Stimulated activated naive CD4-positive, alpha-beta T cell (primary cell): Measurements from ENCODE around the gene CLEC16A.
A peak's percentile ranks its signal among the peaks of the same experiment; 100 is the strongest.

Experiments used
- DNase-seq, 6 experiments: peaks; one replicate each; lab custom pipeline; 2025; lab: John Stamatoyannopoulos, UW

Gene CLEC16A

DNA sequence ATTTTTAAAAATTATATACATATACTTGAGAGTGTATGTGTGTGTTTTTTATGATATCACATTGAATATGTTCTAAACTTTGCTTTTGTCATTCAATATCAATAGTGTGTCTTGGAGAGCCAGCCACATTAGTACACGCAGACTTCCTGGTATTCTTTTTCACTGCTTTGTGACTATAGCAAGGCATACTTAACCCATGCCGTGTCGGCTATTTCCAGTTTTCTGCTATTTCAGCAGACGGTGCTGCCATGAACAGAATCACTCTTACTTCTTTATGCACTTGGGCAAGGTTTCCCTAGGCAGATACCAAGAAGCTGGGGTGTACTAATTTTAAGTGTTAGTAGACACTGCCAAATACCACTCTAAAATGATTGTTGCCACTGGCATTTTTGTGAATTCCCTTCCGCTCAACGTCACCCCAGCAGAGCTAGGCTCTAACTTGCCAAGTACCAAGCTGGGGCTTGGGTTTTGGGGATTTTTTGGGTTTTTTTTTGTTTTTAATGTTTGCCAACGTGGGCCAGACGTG is 176.8 kb downstream of the CLEC16A start:
- no peak for DNase-seq

DNA sequence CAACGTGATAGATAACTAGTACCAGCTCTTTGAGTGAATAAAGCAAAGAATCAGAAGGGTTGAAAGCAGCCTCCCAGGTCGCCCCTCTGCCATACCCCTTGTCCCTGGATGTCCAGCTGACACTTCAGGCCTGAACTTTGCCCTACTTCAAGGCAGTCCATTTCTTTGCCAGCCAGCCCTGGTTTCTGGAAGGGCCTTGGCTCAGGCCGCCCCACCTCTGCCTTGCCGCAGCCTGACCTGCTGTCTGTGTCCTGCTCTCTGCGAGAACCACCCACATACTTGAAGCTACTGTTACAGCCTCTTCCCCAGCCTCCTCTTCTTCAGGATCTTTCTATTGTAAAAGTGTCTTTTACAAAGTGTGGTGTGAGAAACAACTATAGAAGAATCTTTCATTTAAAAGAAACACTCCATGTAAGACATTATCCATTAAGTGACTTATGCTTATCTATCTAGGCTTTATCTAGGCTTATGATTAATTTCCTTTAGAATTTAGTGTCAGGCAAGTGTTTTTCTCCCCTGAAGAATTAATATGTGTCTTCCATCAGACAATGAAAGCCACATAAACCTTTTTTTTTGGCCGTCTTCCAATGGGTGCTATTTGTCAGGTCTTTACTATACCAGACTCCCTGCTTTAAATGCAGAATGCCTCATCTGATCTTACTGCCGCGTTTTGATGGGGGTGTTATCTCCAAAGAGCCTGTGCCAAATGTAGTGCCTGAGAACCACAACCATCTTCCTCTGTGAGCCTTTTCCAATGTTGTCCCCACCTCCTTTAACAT is 177.7 kb downstream of the CLEC16A start:
- DNase-seq: no peak

DNA sequence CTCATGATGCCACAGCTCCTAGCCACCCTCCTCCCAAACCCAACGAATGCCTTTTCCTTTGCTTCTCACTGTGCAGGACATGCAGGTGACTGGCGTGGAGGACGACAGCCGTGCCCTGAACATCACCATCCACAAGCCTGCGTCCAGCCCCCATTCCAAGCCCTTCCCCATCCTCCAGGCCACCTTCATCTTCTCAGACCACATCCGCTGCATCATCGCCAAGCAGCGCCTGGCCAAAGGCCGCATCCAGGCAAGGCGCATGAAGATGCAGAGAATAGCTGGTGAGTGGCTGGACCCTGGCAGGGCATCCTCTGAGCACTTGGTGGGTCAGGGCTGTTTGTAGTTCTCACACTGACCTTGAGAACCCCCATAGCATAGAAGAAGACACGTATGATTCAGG is 179.3 kb downstream of the CLEC16A start:
- DNase-seq: no peak

DNA sequence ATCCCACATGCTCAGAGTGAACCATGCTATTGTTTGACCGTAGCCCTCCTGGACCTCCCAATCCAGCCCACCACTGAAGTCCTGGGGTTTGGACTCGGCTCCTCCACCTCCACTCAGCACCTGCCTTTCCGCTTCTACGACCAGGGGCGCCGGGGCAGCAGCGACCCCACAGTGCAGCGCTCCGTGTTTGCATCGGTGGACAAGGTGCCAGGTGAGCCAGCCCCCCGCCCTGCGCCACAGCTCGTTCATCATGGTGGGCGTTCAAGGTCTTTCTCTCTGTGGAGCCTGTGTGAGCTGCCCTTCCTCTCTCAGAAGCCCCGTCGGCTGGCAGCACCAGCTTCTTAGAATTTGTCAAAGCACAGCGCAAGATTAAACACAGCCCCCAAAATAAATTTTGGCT is 181.6 kb downstream of the CLEC16A start:
- DNase-seq: no peak

DNA sequence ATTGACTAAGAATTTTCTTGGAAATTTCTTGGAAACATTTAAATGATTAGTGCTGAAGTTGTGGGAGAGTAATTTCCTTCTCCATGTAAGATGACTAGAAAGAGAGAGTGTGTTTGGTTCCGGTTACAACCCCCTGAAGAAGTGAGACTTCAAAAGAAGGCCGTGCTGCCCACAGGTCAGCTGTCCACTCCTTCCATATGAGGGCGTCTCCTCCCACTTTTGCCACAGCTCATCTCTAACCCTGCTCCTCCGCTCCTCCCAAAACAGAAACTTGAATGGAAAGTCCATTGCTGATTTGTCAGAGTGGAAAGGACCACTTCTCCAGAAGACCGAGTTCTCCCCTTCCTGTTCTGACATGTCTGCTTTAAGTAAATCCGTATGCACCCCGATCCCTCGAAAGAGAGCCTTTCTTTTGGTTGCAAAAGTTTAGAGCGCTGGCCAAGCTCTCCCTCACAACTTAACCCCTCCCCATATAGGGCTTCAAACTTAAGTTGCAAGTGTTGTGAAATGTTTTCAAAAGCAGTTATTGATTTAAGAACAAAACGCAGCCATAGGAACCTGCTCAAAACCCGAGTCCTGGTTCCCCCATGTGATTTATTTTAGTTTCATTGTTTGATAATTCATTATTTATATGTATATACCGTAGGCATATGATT is 182.2 kb downstream of the CLEC16A start:
- DNase-seq: no peak

DNA sequence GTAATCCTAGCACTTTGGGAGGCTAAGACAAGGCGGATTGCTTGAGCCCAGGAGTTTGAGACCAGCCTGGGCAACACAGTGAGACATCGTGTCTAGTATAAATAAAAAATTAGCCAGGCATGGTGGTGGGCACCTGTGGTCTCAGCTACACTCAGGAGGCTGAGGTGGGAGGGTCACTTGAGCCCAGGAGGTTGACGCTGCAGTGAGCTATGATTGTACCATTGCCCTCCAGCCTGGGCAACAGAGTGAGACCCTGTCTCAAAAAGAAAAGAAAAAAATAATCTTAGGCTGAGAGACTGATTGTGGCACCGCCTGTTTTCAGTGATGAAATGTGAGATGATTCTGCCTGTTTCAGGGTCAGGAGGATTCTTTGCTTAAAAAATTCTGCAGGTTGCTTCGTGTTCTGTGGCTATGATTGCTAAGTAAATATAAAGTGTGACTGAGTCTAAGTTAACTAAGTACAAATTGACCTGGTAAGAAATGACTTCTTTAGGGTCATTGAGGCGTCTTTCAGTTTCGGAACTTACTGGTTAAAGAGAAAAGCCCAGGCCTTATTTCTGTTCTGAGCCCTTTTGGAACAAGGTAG is 183.3 kb downstream of the CLEC16A start:
- DNase-seq: no peak

DNA sequence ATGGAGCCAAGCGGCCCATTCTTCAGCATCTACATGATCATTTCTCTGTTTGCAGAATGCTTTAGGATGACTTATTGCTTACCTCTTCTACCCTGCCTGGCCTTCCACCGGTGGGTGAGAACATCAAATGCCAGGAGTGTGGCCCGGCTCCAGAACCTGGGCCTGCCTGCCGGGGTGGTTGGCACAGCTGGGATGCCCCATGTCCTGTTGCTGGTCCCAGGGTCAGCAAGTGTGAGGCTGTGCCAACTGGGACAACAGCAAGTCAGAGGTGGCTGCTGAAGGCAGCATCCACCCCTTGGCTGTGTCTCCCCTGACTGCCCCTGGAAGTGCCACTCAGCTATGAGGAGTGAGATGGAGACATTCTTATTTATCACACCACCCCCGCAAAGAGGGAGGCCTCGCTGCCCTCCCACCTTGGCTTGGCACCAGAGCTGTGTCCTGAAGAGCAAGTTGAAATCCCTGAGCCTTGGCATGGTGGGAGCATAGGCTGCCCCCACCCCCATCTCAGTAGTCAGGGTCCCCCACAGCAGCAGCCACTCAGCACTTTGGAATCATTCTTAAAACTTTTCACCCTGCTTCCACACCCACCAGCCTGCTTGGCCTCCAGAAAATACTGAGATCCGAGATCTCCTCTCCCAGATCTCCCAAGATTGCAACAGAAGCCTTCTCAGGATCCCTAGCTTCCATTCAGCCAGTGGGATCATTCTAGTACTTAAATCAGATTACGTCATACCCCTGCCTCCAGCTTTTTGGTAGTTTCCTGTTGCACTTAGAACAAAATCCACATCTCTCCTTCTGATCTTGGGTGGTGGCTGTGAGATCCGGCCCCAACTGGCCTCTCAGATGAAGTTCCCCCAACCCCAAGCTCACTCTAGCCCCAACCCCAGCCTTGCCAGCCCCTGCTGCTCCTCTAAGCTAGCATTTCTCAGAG is 184.1 kb downstream of the CLEC16A start:
- DNase-seq: no peak

DNA sequence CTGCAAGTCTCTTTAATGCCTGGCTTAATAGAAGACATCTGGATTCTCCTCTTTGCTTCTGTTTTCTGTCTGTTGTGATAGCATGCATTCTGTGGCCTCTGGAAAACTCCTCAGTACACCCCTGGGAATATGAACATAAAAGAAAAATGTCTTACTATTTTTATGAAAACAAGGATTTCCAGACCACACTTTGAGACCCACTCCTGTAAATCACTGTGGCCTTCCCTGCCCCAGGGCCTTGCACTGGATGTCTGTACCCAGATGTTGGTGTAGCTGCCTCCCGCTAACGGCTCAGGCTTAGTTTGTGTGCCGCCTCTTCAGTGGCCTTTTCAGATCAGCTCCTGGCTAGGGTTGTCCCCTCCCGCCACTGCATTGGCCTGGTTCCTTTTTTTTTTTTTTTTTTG is 185.0 kb downstream of the CLEC16A start:
- no peak for DNase-seq

DNA sequence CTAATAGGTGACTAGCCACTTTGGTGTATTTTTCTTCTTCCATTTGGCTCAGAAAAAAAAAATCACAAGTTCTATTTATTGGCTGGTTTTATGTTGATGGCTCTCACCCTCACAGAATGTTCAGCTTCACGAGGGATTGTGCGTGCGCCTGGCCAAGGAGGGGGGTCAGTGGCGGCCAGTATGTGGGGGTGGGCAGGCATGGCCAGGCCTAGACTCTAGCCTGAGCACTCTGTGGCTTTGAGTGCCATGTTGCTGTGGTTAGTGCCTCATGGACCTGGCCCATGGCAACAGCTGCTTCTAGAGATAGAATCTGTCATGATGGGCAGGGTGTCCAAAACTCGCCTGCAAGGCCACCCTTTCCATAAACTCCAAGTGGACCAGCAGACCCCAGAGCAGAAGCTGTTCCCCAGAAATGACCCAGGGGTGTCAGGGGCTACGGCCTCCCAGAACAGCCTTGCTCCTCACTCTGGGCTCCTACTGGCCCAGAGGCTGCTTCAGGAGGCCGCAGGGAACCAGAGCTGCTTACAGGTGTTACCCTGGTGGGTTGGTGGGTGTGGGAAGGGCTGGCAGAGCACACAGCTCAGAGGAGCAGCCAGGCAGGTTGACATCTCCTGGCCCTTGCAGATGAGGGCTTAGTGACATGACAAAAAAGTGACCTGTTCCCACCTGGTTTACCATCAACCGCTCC is 186.8 kb downstream of the CLEC16A start:
- DNase-seq: no peak

DNA sequence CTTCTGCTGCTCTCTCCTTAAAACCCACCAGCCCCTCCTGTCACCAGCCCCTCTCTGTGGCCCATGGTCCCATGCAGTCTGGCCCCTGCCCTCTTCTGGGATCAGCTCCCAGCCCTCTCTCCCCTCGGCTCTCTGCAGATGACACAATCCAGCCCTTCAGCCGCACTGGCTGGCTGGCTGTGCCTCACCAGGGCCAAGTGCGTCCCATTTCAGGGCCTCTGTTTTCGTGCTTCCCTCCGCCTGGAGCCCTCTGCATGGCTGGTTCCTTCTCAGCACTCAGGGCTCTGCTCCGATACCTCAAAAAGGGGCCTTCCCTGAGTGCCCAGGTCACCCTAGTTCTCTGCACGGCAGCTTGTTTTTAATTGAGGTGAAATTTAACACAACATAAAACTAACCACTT is 187.3 kb downstream of the CLEC16A start:
- no peak for DNase-seq

DNA sequence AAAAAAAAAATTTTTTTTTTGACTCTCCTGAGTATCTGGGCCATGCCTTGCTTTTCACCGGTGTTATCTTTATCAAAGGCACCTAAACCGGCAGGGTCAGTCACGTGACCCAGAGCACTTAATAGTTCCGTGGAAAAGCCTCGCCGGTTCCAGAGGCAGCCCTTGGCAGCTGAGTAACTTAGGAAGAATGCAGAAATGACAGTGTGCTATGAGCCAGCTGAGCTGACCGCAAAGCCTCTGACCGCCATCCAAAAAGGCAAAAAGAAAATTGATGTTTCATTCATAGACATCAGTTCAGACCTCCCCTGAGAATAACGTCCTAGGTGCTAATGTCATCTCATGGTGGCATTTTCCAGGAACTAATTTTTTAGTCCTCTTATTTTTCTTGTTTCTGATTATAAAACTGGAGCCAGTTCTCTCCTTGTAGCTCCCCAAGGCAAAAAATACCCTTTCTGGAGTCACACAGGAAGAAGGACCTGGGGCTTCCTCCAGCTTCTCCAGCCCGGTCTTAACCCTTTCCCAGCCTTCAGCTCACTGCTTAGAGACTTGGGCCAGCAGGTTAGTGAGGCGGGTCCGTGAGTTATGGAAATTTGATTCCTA is 189.1 kb downstream of the CLEC16A start:
- no peak for DNase-seq

DNA sequence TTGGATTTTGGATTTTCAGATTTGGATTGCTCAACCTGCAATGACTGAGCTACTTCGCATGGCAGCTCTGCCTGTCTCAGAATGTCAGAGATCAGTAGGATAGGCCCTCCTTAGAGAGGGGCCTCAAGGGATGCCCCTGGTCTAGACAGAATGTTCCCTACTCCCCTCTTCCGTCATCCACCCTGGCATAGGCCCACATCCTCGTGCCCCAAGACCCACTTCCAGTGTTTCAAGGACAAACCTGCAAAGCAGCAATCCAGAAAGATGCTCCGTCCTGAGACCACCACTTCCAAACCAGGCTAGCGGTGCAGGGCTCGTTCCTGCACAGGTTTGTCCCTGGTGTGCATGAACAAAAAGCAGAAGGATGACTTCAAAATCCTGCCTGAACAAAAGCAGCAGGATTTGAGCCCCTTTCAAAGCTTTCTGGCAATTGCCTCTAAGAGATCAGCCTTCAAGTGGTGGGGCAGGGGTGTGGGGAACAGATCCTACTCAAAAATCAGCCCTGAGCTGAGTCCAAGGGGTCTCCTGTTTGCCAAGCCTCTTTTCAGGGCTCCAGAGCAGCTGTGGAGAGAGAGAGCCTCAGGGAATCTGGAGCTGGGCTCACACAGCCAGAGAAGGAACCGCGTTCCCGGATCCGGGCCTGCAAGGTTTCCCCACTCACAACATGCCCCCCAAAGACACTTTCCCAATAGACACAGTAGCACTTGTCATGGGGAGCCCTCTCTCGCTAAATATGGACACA is 190.5 kb downstream of the CLEC16A start:
- no peak for DNase-seq

DNA sequence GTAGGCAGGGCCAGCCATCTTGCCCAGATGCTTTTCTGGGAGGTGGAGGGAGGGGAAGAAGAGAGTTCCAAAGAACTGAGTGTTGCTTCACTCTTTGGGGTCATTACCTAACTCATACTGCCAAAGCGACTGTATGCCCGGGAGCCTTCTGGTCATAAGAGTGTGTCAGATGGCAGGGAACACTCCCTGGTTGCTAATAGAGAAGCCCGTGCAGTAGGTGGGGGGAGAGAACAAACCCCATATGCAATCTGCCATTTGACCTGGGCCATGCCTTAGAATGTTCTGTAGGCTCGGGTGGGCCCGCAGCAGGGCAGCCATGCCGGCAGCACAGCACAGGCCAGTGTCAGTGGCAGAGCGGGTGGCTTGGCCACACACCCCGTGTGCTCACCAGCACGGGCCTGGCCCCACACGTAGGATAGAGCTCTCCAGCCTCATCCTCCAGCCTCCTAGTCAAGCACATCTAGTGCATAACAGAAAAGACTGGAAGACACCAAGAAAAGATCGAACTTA is 191.2 kb downstream of the CLEC16A start:
- no peak for DNase-seq

DNA sequence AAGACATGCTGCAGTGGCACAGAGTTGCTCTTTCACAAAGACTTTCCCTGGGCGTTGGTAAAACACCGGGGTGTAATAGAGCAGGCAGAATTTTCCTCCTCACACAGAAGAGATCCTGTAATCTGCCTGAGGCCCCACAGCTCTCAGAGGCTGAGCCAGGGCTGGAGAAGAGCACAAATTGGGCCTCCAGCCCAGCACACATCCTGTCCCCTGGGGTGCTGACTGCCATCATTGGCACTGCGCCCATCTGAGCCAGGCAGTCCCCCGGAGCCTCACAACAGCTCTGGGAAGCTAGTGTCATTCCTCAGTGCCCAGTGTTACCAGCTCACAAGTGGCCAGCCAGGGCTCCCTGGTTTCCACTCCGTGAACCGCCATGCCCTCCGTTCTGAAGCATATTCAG is 192.2 kb downstream of the CLEC16A start:
- no peak for DNase-seq

DNA sequence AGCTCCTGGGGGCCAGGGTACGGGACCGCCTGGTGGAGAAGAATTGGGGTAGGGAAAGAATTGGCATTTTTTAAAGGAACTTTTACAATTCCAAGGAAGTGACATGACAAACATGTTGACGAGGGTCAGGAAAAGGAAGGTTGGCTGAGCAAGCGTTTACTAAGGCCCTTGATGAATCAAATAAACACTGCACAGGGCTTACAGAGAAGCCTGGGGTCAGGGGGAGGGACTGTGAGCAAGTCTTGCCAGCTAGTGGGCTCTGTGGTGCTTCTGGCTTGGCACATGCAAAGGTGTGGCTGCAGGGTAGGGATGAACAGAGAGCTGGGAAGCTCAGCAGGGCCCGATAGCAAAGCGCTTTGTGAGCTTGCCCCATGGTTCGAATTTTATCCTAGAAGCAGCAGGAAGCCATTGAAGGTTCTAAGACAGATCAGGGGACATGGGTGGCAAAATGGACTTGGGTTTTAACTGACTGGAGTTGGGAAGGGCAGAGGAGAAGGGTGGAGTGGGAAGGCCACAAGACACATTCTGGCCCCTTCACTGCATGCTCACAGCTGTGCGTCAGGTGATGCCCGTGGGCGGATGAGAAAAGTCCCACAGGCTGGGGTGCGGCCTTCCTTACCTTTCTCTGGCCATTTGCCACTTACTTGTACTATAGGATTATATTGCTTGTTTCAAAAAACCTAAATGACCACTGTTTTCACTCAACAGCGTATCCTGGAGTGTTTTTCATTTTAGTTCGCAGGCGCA is 193.8 kb downstream of the CLEC16A start:
- no peak for DNase-seq

DNA sequence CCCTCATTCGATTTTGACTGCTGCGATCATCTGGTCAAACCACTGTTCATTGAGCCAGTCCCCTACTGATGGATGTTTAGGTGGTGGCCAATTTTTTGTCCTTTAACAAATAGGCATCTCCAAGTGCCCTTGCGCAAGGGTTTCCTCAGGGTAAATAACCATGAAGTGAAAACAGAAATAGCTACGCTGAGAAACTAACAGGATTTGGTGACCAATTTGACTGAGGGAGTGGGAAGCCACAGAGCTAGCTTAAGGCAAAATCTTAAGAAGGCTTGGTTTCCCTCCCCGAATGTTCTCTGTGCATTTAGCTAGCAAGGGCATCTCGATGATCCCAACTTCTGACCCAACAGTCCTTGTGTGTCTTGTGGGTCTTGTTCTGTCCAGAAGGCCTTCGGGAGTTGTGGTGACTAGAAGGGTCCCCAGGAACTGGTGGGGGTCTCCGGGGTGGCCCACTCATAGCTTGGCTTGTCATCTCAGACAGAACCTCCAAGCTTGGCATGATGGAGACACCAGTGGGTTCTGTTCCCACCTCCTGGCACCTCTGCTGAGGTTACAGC is 194.5 kb downstream of the CLEC16A start:
- DNase-seq: no peak

DNA sequence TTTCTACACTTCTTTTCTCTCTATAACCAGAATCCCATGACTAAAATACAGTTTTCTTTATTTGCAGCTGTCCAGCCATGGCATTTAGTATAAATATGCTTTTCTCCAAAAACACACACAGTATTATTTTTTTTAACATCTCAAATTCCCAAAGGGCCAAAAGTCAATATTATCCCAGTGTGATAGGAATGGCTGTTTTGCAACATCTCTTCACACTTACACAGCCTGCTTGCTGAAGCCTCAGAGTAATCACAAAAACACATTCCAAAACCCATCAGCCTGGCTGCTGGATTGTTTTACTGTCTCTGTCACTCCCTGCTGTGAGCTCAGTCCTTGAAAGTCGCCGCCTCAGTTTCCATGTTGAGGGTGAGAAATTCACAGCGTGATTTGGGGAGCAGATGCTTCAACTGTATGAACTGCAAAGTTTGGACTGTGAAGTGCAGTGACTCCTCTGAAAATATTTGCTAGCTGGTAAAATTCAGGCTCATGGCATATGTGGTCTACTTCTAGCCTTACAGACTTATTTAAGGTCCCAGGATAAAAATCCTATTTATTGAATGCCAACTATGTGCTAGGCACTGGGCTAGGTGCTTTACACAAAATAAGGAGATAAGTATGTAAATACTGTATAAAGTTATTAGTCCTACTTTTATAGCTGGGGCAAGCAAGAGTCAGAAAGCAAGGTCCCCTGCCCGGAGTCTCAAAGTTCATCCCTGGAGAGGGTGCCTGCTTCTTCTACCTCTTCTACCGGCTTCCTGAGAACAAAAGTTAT is 195.1 kb downstream of the CLEC16A start:
- no peak for DNase-seq

DNA sequence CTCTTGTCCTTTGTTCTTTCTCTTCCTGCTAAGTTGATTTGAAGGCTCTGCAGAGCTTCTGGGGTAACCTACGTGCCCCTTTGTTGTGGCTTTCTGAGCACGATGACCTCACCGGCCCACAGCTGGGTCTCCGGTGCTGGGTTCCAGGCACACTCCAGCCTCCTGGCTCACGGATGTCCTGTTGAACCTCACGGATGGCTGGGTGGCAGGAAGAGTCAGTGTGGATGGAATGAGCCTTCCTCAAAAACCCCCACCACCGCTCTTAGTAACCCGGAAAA is 195.7 kb downstream of the CLEC16A start:
- DNase-seq: peak in 5 of 6 experiments; percentile 4 to 54 (median 44)
